B cell (primary cell): Measurements from ENCODE around the gene TSGA10. TPM values are rescaled to one million over a fixed set of nuclear protein-coding genes. Genes with fewer than 3 reads are reported as not detected.

Experiments used
- ATAC-seq: fragments of 200-7000 bp; cut with Tn5 transposase; one replicate; pipeline ENCODE4 v1.10.0; 2021; ENCODE audit warnings: low read depth, mild to moderate bottlenecking, moderate number of reproducible peaks, moderate library complexity
- CTCF ChIA-PET: fragments of 350-600 bp; sonication (Branson Sonifier 250); formaldehyde crosslinking; loops from one replicate; lab custom pipeline; 2021; ENCODE audit warnings: antibody characterized with exemption, inconsistent platforms; lab: Charles Lee
- POLR2A ChIA-PET: fragments of 350-600 bp; sonication (Branson Sonifier 250); formaldehyde crosslinking; loops from one replicate; lab custom pipeline; 2021; ENCODE audit warnings: antibody characterized with exemption; lab: Charles Lee
- DNase-seq: peaks from one replicate; pipeline ENCODE4 v3.0.0; 2013
- H2AFZ ChIP-seq: 2 replicates; pipeline ENCODE4 v1.6.1; 2012; ENCODE audit warnings: mild to moderate bottlenecking, low read depth, low read length; ENCODE audit not compliant: insufficient read depth, poor library complexity, severe bottlenecking
- H3K27ac ChIP-seq, 2 donors: 1 replicate in 1 of 2; 2 replicates in 1 of 2; pipeline ENCODE4 v1.5.1; 2012 to 2013; ENCODE audit warnings: low read length in 2 of 2, mild to moderate bottlenecking in 2 of 2, moderate library complexity in 1 of 2
- H3K27me3 ChIP-seq, 4 experiments: fragments of 200-600 bp in 1 of 4; sonication (generic) in 1 of 4; replicated peaks in 1 of 4; 1 replicate in 2 of 4; 2 replicates in 2 of 4; pipeline versions ENCODE4 v1.6.1 to v1.7.0; 2013 to 2016; ENCODE audit warnings: low read length in 3 of 4, mild to moderate bottlenecking in 2 of 4, mixed read lengths in 1 of 4, moderate library complexity in 1 of 4; ENCODE audit not compliant: insufficient read depth in 4 of 4, control insufficient read depth in 3 of 4; ENCODE audit errors: control extremely low read depth in 1 of 4
- H3K36me3 ChIP-seq, 2 experiments: replicated peaks in 1 of 2; 1 replicate in 1 of 2; 2 replicates in 1 of 2; pipeline versions ENCODE4 v1.6.1 to v1.7.1; 2013; ENCODE audit warnings: low read length in 1 of 2; ENCODE audit not compliant: insufficient read depth in 2 of 2, control insufficient read depth in 1 of 2; ENCODE audit errors: control extremely low read depth in 1 of 2, extremely low read depth in 1 of 2
- H3K4me1 ChIP-seq, 2 donors: fragments of 200-600 bp in 1 of 2; sonication (generic) in 1 of 2; 1 replicate in 1 of 2; 2 replicates in 1 of 2; pipeline versions ENCODE4 v1.5.1 to v1.6.1; 2013 to 2017; ENCODE audit warnings: low read length in 2 of 2; ENCODE audit not compliant: control insufficient read depth in 2 of 2, insufficient read depth in 2 of 2
- H3K4me2 ChIP-seq: replicated peaks from 2 replicates; pipeline ENCODE3; 2012; ENCODE audit warnings: mild to moderate bottlenecking, low read depth, low read length; ENCODE audit not compliant: poor library complexity, severe bottlenecking
- H3K4me3 ChIP-seq, 5 experiments: fragments of 200-600 bp in 1 of 5; sonication (generic) in 1 of 5; 1 replicate in 3 of 5; 2 replicates in 2 of 5; pipeline versions ENCODE4 v1.5.1 to v1.7.0; 2011 to 2016; ENCODE audit warnings: low read length in 4 of 5, mild to moderate bottlenecking in 4 of 5, low read depth in 2 of 5, control low read depth in 1 of 5, moderate library complexity in 1 of 5; ENCODE audit not compliant: insufficient read depth in 1 of 5; ENCODE audit errors: control extremely low read depth in 1 of 5, extremely low read depth in 1 of 5
- H3K79me2 ChIP-seq: fragments of 200-600 bp; sonication (generic); one replicate; pipeline ENCODE4 v1.6.0; 2016; ENCODE audit warnings: low read length; ENCODE audit not compliant: control insufficient read depth, insufficient read depth
- H3K9ac ChIP-seq: fragments of 200-600 bp; sonication (generic); 2 replicates; pipeline ENCODE4 v1.6.1; 2017; ENCODE audit warnings: mild to moderate bottlenecking, low read length, moderate library complexity
- H3K9me3 ChIP-seq, 3 donors: one replicate each; pipeline versions ENCODE4 v1.6.1 to v1.7.1; 2013; ENCODE audit warnings: low read length in 2 of 3; ENCODE audit not compliant: control insufficient read depth in 2 of 3, insufficient read depth in 1 of 3; ENCODE audit errors: control extremely low read depth in 1 of 3
- H4K20me1 ChIP-seq: 2 replicates; pipeline ENCODE4 v1.6.0; 2012; ENCODE audit warnings: mild to moderate bottlenecking, low read length; ENCODE audit not compliant: insufficient read depth, control insufficient read depth, poor library complexity, severe bottlenecking
- H3K27ac Mint-ChIP-seq: one replicate; pipeline ENCODE4 v1.8.0; 2021; ENCODE audit warnings: mixed read lengths
- H3K27me3 Mint-ChIP-seq: one replicate; pipeline ENCODE4 v1.8.0; 2021; ENCODE audit warnings: mixed read lengths
- H3K4me1 Mint-ChIP-seq: one replicate; pipeline ENCODE4 v1.8.0; 2021; ENCODE audit warnings: mixed read lengths
- H3K4me3 Mint-ChIP-seq: one replicate; pipeline ENCODE4 v1.8.0; 2021; ENCODE audit warnings: mixed read lengths
- H3K9me3 Mint-ChIP-seq: one replicate; pipeline ENCODE4 v1.8.0; 2022; ENCODE audit warnings: mixed read lengths; ENCODE audit not compliant: insufficient read depth
- CTCF ChIP-seq: fragments of 200-600 bp; IDR thresholded peaks from one replicate; pipeline ENCODE4 v1.8.0; 2022; ENCODE audit warnings: antibody characterized with exemption, mild to moderate bottlenecking
- EZH2 ChIP-seq: IDR thresholded peaks from 2 replicates; pipeline ENCODE4 v1.6.1; 2012; ENCODE audit warnings: borderline replicate concordance, low read depth, mild to moderate bottlenecking, moderate library complexity, low read length; ENCODE audit not compliant: insufficient read depth, poor library complexity, severe bottlenecking
- WGBS: methylation state at CpG from one replicate; pipeline ENCODE4 v1.1.5; 2013; ENCODE audit warnings: missing lambda C conversion rate; ENCODE audit not compliant: insufficient coverage; 5-methylcytosine and 5-hydroxymethylcytosine counted together
- intact Hi-C: fragments of 100-400 bp; cut with micrococcal nuclease; formaldehyde crosslinking; loops from one replicate; pipeline ENCODE4 v1.10.0; 2022
- polyA plus RNA-seq: library from polyadenylated mRNA; depleted of rRNA; stranded (reverse); fragments of >200 nt; gene quantifications from 2 replicates; pipeline ENCODE4 v1.2.3, GENCODE V29; 2012
- total RNA-seq, 2 donors: library from RNA; stranded (reverse); fragments of 120-200 nt in 1 of 2; gene quantifications; 1 replicate in 1 of 2; 2 replicates in 1 of 2; pipeline versions ENCODE4 v1.2.3 to v1.2.4, GENCODE V29; 2013 to 2022

The TSGA10 gene
- total and polyA plus RNA-seq, 2 donors (not counting 1 experiment from before 2014, with no cell fraction given): 4.6 to 39.6 TPM

- H3K9me3 ChIP-seq: no peaks in the 10 kb centered on the region
- ChIA-PET POLR2A (interaction anchor here (0.6 to 1.4 kb wide), 7 partner anchors 26 to 1071 kb away, joined by 3 to 8 read pairs (median 6); partner anchors contain the start of genes C2orf15, EIF5B, LIPT1 and TSGA10), CTCF (interaction anchor here (0.6 to 2.2 kb wide), 10 partner anchors 10 to 532 kb away, joined by 3 to 20 read pairs (median 6); partner anchors contain the start of genes C2orf15, LIPT1, REV1 and TSGA10)
- Mint-ChIP-seq H3K4me3 (peak within 1 kb of the TSS; percentile 99), H3K27me3 (no peaks in the 10 kb centered on the region), H3K27ac (peak within 1 kb of the TSS; percentile 99), H3K4me1 (peaks cover 49% of the 10 kb centered on the region), H3K9me3 (no peaks in the 10 kb centered on the region)
- H3K9ac ChIP-seq: peak within 1 kb of the TSS; percentile 95
- TF ChIP-seq EZH2: no peak
- TF ChIP-seq CTCF: no peak
- under 1% methylated on average over 37 of the region's 39 CpGs for WGBS
- intact Hi-C loops: loop anchor here (1.0 kb wide), 3 partner anchors 27 to 155 kb away; partner anchors contain the start of genes C2orf15, LIPT1, TSGA10 and TXNDC9
- peak within 1 kb of the TSS; percentile 93 for H2AFZ ChIP-seq
- H3K4me3 ChIP-seq: peak within 1 kb of the TSS; percentile 93 to 100 (median 97)
- H3K27me3 ChIP-seq: no peaks in the 10 kb centered on the region
- peaks cover 19% of the 10 kb centered on the region for H4K20me1 ChIP-seq
- H3K27ac ChIP-seq: peak within 1 kb of the TSS; percentile 92 to 95
- peak within 1 kb of the TSS; percentile 84 for H3K4me2 ChIP-seq
- H3K4me1 ChIP-seq: peaks cover 25 to 26% of the 10 kb centered on the region in 2 donors
- peak; percentile 96 for DNase-seq
- H3K79me2 ChIP-seq: peaks cover 95% of the 10 kb centered on the region
- H3K36me3 ChIP-seq: peaks cover 2 to 6% of the 10 kb centered on the region in 2 experiments
- peak; percentile 96 for ATAC-seq
Observed at GRCh38 chr2:99180755-99181623, 26.2 kb upstream of the TSGA10 start, which contains the start of the genes MITD1 and MRPL30. Gene MITD1 (minus strand): TSS chr2:99181058. CDS start chr2:99180981, 77 bp downstream. Gene MRPL30 (plus strand): TSS chr2:99181184. CDS start chr2:99186204, 5,020 bp downstream.
